ENCODE results near the gene COX7A2L.
"Not testable (repeated sequence)": the region's sequence is repeated elsewhere in the genome, so short reads cannot be mapped to it uniquely, and the experiment has no call there.

DNA sequence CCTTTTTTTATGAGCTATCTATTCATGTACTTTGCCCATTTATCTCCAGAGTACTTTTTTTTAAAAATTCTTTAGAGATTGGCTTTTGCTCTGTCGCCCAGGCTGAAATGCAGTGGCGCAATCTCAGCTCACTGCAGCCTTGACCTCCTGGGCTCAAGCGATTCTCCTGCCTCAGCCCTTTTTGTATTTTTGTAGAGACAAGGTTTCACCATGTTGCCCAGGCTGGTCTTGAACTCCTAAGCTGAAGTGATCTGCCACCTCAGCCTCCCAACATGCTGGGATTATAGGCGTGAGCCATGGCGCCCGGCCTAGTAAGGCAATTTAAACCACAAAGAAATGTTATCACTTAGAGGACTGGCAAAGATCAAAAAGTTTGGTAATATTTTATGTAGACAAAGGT, 14.2 kb downstream of the COX7A2L start:
- not testable (repeated sequence) for TF ChIP-seq CTCF (IDR thresholded peaks at IDR 0.05); FOXK1 (CRISPR knock-in tag; IDR thresholded peaks at IDR 0.05); NFE2L1 (CRISPR knock-in tag; IDR thresholded peaks at IDR 0.05); SMAD3 (CRISPR knock-in tag; IDR thresholded peaks at IDR 0.05; ENCODE audit: borderline replicate concordance); FOXP1 (CRISPR knock-in tag; IDR thresholded peaks at IDR 0.05; ENCODE audit: borderline replicate concordance); JUN (CRISPR knock-in tag; IDR thresholded peaks at IDR 0.05); NR3C1 (CRISPR knock-in tag; conservative IDR thresholded peaks at IDR 0.05; ENCODE audit: low read depth); ZNF121 (CRISPR knock-in tag; IDR thresholded peaks at IDR 0.05); CREB1 (CRISPR knock-in tag; IDR thresholded peaks at IDR 0.05); ESRRA (CRISPR knock-in tag; IDR thresholded peaks at IDR 0.05; ENCODE audit: borderline replicate concordance); KAT7 (CRISPR knock-in tag; IDR thresholded peaks at IDR 0.05; ENCODE audit: borderline replicate concordance); ZNF425 (CRISPR knock-in tag; conservative IDR thresholded peaks at IDR 0.05)
- TF ChIP-seq, protein P1, sequence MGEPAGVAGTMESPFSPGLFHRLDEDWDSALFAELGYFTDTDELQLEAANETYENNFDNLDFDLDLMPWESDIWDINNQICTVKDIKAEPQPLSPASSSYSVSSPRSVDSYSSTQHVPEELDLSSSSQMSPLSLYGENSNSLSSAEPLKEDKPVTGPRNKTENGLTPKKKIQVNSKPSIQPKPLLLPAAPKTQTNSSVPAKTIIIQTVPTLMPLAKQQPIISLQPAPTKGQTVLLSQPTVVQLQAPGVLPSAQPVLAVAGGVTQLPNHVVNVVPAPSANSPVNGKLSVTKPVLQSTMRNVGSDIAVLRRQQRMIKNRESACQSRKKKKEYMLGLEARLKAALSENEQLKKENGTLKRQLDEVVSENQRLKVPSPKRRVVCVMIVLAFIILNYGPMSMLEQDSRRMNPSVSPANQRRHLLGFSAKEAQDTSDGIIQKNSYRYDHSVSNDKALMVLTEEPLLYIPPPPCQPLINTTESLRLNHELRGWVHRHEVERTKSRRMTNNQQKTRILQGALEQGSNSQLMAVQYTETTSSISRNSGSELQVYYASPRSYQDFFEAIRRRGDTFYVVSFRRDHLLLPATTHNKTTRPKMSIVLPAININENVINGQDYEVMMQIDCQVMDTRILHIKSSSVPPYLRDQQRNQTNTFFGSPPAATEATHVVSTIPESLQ (CRISPR knock-in tag; IDR thresholded peaks at IDR 0.05), result not testable (repeated sequence)

Measured in WTC11 (cell line).